Activated T-cell treated with anti-CD3 and anti-CD28 coated beads for 24 hours (primary cell): ENCODE data around the gene SLC46A1.

Experiments
- DNase-seq: peaks from one replicate; pipeline ENCODE4 v3.0.0-alpha.2; 2020; ENCODE audit warnings: low read depth

SLC46A1 gene

GRCh38 chr17:28350271-28350670, 55.7 kb downstream of the SLC46A1 start:
- DNase-seq: no peak

GRCh38 chr17:28348979-28349378, 57.0 kb downstream of the SLC46A1 start:
- DNase-seq: no peak

GRCh38 chr17:28347261-28347891, 58.6 kb downstream of the SLC46A1 start:
- no peak for DNase-seq

- DNase-seq: no peak
These were observed 59.2 kb downstream of the SLC46A1 start for GRCh38 chr17:28346746-28347246.

GRCh38 chr17:28346199-28346580, 59.8 kb downstream of the SLC46A1 start:
- DNase-seq: no peak

- DNase-seq: no peak
These were observed 60.4 kb downstream of the SLC46A1 start for GRCh38 chr17:28345419-28346198.
